ENCODE results near the gene ITGA2. TPM values are rescaled to one million over a fixed set of nuclear protein-coding genes. Genes with fewer than 3 reads are reported as not detected.

The ITGA2 gene
- total RNA-seq, 2 donors from 2014 or later = 1.5 to 2.3 TPM

- H3K36me3 ChIP-seq = no peaks in the 10 kb centered on the region
- H3K4me3 ChIP-seq = no peak overlapping the region
- peak overlapping the region in 1 of 2 donors; percentile 40 for H3K27ac ChIP-seq
- no peaks in the 10 kb centered on the region for H3K4me1 ChIP-seq
- no peaks in the 10 kb centered on the region for H3K9me3 ChIP-seq
- TF ChIP-seq, protein P1, sequence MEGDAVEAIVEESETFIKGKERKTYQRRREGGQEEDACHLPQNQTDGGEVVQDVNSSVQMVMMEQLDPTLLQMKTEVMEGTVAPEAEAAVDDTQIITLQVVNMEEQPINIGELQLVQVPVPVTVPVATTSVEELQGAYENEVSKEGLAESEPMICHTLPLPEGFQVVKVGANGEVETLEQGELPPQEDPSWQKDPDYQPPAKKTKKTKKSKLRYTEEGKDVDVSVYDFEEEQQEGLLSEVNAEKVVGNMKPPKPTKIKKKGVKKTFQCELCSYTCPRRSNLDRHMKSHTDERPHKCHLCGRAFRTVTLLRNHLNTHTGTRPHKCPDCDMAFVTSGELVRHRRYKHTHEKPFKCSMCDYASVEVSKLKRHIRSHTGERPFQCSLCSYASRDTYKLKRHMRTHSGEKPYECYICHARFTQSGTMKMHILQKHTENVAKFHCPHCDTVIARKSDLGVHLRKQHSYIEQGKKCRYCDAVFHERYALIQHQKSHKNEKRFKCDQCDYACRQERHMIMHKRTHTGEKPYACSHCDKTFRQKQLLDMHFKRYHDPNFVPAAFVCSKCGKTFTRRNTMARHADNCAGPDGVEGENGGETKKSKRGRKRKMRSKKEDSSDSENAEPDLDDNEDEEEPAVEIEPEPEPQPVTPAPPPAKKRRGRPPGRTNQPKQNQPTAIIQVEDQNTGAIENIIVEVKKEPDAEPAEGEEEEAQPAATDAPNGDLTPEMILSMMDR (IDR thresholded peaks at IDR 0.05) = no peak
- no peaks in the 10 kb centered on the region for H3K27me3 ChIP-seq
- DNase-seq (ENCODE audit: low spot score) = no peak
These were observed 42.5 kb downstream of the ITGA2 start for GRCh38 chr5:53031695-53032096.

DNA sequence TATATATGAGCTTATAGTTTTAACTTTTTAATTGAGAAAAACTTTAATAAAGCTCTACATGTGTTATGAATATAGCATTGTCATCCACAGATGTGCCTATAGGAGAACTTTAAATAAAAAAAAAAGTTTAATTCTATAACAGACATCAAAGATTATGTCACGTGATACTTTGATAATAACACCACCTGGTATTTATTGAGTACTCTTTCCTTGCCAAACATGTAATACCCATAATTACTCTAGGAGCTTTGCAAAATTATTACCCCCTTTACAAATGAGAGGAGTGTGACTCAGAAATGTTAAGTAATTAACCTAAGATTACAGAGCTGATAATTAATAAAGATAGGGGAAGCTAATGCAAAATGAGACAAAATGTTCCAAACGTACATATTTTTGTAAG lies 43.0 kb downstream of the ITGA2 start:
- DNase-seq (ENCODE audit: low spot score) = no peak
- Histone ChIP-seq H3K9me3 (no peaks in the 10 kb centered on the region), H3K27ac (peak overlapping the region in 1 of 2 donors; percentile 40), H3K4me1 (no peaks in the 10 kb centered on the region), H3K27me3 (no peaks in the 10 kb centered on the region), H3K4me3 (no peak overlapping the region), H3K36me3 (no peaks in the 10 kb centered on the region)
- TF ChIP-seq, protein P1 (IDR thresholded peaks at IDR 0.05) = no peak

DNA sequence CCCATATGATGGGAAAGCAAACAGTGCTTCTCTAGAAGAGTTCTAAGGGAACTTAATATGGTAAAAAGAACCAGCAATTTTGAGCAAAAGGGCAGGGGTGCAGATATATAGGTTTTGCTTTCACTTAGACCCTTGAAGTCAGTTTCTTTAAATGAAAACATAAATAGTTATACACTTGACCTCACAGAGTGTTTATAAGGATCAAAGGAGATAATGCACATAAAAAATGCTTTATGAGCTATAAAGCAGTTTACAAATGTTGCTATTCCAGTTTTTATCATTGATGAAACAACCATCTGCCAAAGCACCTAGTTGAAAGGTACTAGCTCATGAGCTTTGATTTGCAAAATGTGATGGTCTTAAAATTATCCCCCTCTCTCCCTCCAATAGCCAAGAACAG lies 45.7 kb downstream of the ITGA2 start:
- H3K4me3 ChIP-seq = no peak overlapping the region
- no peak overlapping the region for H3K27ac ChIP-seq
- no peaks in the 10 kb centered on the region for H3K4me1 ChIP-seq
- TF ChIP-seq, protein P1 (IDR thresholded peaks at IDR 0.05) = no peak
- no peaks in the 10 kb centered on the region for H3K9me3 ChIP-seq
- no peaks in the 10 kb centered on the region for H3K36me3 ChIP-seq
- DNase-seq (ENCODE audit: low spot score) = no peak
- H3K27me3 ChIP-seq = no peaks in the 10 kb centered on the region

GRCh38 chr5:53035868-53036381 lies 46.8 kb downstream of the ITGA2 start:
- TF ChIP-seq, protein P1 (IDR thresholded peaks at IDR 0.05) = no peak

GRCh38 chr5:53037141-53037859 lies 48.1 kb downstream of the ITGA2 start:
- H3K36me3 ChIP-seq = no peaks in the 10 kb centered on the region
- no peak for DNase-seq (ENCODE audit: low spot score)
- H3K4me1 ChIP-seq = no peaks in the 10 kb centered on the region
- H3K27ac ChIP-seq = no peak overlapping the region
- TF ChIP-seq, protein P1 (IDR thresholded peaks at IDR 0.05) = no peak
- H3K27me3 ChIP-seq = no peaks in the 10 kb centered on the region
- H3K4me3 ChIP-seq = no peak overlapping the region
- H3K9me3 ChIP-seq = no peaks in the 10 kb centered on the region

More at GRCh38 chr5:53035868-53036381, 46.8 kb downstream of the ITGA2 start:
- Histone ChIP-seq H3K27ac (no peak overlapping the region), H3K36me3 (no peaks in the 10 kb centered on the region), H3K27me3 (no peaks in the 10 kb centered on the region), H3K4me3 (no peak overlapping the region), H3K9me3 (no peaks in the 10 kb centered on the region), H3K4me1 (no peaks in the 10 kb centered on the region)
- DNase-seq (ENCODE audit: low spot score) = no peak
